Measurements from ENCODE around the gene CPZ. TPM values are rescaled to one million over a fixed set of nuclear protein-coding genes. Genes with fewer than 3 reads are reported as not detected.

CPZ gene
- total RNA-seq, 1 experiment from 2014 or later, result 26.9 TPM

GRCh38 chr4:8643986-8644385, 51.4 kb downstream of the CPZ start (continued):
- TF ChIP-seq ARID4B (CRISPR knock-in tag; IDR thresholded peaks at IDR 0.05; ENCODE audit: borderline replicate concordance), result no peak
- TF ChIP-seq, protein P1, sequence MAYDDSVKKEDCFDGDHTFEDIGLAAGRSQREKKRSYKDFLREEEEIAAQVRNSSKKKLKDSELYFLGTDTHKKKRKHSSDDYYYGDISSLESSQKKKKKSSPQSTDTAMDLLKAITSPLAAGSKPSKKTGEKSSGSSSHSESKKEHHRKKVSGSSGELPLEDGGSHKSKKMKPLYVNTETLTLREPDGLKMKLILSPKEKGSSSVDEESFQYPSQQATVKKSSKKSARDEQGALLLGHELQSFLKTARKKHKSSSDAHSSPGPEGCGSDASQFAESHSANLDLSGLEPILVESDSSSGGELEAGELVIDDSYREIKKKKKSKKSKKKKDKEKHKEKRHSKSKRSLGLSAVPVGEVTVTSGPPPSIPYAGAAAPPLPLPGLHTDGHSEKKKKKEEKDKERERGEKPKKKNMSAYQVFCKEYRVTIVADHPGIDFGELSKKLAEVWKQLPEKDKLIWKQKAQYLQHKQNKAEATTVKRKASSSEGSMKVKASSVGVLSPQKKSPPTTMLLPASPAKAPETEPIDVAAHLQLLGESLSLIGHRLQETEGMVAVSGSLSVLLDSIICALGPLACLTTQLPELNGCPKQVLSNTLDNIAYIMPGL (CRISPR knock-in tag; IDR thresholded peaks at IDR 0.05), result no peak
- no peak for TF ChIP-seq JUN (CRISPR knock-in tag; IDR thresholded peaks at IDR 0.05)

DNA sequence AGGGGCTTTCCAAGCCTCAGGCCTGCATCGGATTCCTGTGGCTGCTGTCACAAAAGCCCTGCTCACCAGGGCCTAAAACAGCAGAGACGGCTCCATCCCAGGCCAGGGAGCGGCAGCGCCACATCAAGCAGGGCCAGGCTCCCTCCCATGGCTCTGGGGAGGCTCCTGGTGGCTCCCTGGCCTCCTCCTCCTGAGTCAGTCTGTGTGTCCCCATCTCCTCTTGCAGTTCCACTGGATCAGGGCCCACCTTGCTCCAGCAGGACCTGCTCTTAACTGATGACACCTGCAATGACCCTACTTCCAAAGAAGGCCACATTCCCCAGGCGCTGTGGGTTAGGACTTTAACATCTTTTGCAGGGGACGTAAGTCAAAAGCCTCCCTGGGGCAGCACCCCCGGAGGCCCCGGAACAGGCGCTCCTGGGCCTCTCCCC, 51.9 kb downstream of the CPZ start:
- TF ChIP-seq, protein P2, sequence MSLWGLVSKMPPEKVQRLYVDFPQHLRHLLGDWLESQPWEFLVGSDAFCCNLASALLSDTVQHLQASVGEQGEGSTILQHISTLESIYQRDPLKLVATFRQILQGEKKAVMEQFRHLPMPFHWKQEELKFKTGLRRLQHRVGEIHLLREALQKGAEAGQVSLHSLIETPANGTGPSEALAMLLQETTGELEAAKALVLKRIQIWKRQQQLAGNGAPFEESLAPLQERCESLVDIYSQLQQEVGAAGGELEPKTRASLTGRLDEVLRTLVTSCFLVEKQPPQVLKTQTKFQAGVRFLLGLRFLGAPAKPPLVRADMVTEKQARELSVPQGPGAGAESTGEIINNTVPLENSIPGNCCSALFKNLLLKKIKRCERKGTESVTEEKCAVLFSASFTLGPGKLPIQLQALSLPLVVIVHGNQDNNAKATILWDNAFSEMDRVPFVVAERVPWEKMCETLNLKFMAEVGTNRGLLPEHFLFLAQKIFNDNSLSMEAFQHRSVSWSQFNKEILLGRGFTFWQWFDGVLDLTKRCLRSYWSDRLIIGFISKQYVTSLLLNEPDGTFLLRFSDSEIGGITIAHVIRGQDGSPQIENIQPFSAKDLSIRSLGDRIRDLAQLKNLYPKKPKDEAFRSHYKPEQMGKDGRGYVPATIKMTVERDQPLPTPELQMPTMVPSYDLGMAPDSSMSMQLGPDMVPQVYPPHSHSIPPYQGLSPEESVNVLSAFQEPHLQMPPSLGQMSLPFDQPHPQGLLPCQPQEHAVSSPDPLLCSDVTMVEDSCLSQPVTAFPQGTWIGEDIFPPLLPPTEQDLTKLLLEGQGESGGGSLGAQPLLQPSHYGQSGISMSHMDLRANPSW (CRISPR knock-in tag; conservative IDR thresholded peaks at IDR 0.05; ENCODE audit: low read depth), result no peak
- TF ChIP-seq NFE2L1 (CRISPR knock-in tag; IDR thresholded peaks at IDR 0.05), result no peak
- no peak for TF ChIP-seq FOXJ3 (CRISPR knock-in tag; IDR thresholded peaks at IDR 0.05; ENCODE audit: borderline replicate concordance)
- no peak for TF ChIP-seq TEAD4 (CRISPR knock-in tag; IDR thresholded peaks at IDR 0.05)
- TF ChIP-seq EMX1 (CRISPR knock-in tag; IDR thresholded peaks at IDR 0.05), result no peak
- no peak for TF ChIP-seq CREB1 (CRISPR knock-in tag; IDR thresholded peaks at IDR 0.05)
- no peak for TF ChIP-seq ZNF121 (CRISPR knock-in tag; IDR thresholded peaks at IDR 0.05)
- no peak for TF ChIP-seq MYBL2 (CRISPR knock-in tag; IDR thresholded peaks at IDR 0.05)
- TF ChIP-seq SMAD3 (CRISPR knock-in tag; IDR thresholded peaks at IDR 0.05; ENCODE audit: borderline replicate concordance), result no peak
- DNase-seq (ENCODE audit: low spot score) (no peak), ATAC-seq (no peak; the same call in 1 of the 2 replicates)
- ChIA-PET POLR2A (no interaction called here), CTCF (interaction anchor here (1.2 kb wide), 1 partner anchor 37 kb away, joined by 3 read pairs; no protein-coding TSS in a partner anchor)
- H3K36me3 Mint-ChIP-seq, result no peaks in the 10 kb centered on the region
- no peak overlapping the region for H3K4me3 Mint-ChIP-seq
- no peak overlapping the region for H3K27ac Mint-ChIP-seq
- H3K9me3 Mint-ChIP-seq, result no peaks in the 10 kb centered on the region
- H3K27me3 Mint-ChIP-seq (ENCODE audit: low read depth), result no peaks in the 10 kb centered on the region; the same call in 1 of the 2 replicates
- 0 out of 2 replicates have a peak, but pooled peaks cover 3% of the 10 kb centered on the region for H3K4me1 Mint-ChIP-seq

DNA sequence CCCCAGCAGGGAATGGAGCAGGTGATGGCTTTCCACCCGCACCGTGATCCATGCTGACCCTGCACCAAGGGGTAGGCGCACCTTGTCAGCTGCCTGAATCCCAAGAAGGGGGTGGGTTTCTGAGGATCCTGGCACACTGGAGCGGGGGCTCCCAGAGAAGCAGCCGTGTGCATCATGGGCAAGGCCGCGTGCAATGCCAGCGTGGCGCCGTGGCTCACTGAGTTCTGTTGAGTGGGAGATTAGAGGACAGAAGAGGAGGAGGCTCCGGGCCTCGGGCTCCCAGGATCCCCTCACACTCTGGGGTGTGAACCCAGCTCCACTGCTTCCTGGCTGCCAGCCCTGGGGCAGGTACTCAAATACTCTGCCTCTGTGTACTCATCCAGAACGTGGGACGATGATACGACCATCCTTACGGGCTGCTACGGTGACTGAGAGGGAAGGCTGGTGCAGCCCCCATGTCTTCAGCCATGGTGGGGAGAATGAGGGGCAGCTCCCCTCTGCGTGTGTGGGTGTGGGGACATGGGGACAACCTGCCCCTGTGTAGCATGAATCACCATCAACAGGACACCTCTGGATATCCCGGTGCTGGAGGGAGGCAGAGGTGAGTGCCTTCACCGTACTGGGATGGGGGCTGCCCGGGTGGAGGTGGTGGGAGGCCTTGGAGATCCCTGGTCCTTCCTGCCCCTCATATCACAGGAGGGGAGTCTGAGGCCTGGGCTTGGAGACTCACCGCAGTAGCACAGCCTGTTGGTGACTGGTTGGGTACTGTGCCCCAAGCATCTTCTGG, 52.6 kb downstream of the CPZ start:
- ChIA-PET POLR2A (no interaction called here), CTCF (no interaction called here)
- Mint-ChIP-seq H3K27me3 (ENCODE audit: low read depth) (no peaks in the 10 kb centered on the region; the same call in 1 of the 2 replicates), H3K4me1 (0 out of 2 replicates have a peak, but pooled peaks cover 3% of the 10 kb centered on the region), H3K9me3 (no peaks in the 10 kb centered on the region), H3K27ac (no peak overlapping the region), H3K36me3 (no peaks in the 10 kb centered on the region), H3K4me3 (no peak overlapping the region)
- ATAC-seq (no peak), DNase-seq (ENCODE audit: low spot score) (no peak)
- no peak for TF ChIP-seq CTCF (IDR thresholded peaks at IDR 0.05)
- no peak for TF ChIP-seq ERG (CRISPR knock-in tag; IDR thresholded peaks at IDR 0.05)
- no peak for TF ChIP-seq HMGA2 (CRISPR knock-in tag; IDR thresholded peaks at IDR 0.05)
